Neuron (in vitro differentiated cells): Measurements from ENCODE around the gene ARMC2.
"Not testable (repeated sequence)": the region's sequence is repeated elsewhere in the genome, so short reads cannot be mapped to it uniquely, and the experiment has no call there.

ENCODE experiments used
- H2AFZ ChIP-seq: one replicate; pipeline ENCODE4 v1.6.1; 2013; ENCODE audit warnings: low read depth, mild to moderate bottlenecking, inconsistent platforms, low read length, moderate library complexity
- H3K27me3 ChIP-seq: one replicate; pipeline ENCODE4 v1.6.1; 2013; ENCODE audit warnings: low read length; ENCODE audit not compliant: insufficient read depth
- H3K36me3 ChIP-seq: one replicate; pipeline ENCODE4 v1.6.1; 2013; ENCODE audit warnings: low read length; ENCODE audit not compliant: insufficient read depth
- H3K4me1 ChIP-seq: one replicate; pipeline ENCODE4 v1.6.1; 2013; ENCODE audit warnings: low read length; ENCODE audit not compliant: insufficient read depth
- H3K4me3 ChIP-seq: 2 replicates; pipeline ENCODE4 v1.5.1; 2013; ENCODE audit warnings: mild to moderate bottlenecking, low read length, moderate library complexity
- H3K9me3 ChIP-seq: one replicate; pipeline ENCODE4 v1.6.1; 2013; ENCODE audit warnings: low read length

The ARMC2 gene

DNA sequence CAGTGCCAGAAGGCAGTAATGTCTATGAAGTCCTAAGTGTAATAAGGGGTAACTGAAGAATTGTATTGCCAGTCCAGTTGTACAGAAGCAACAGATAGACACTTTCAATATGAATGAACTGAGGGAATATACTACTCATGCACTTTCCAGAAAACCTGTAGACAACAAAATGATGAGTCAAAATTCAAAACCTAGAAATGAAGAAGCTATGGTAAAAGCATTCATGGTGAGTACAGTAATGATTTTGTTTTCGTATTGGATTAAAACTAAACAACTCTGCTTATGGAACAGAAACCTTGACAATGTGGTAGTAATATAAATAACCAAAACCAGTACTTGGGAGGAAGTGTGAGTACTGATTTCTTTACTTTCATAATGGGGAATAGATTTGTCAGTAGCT, 35.0 kb downstream of the ARMC2 start:
- Histone ChIP-seq H3K27me3 (no peaks in the 10 kb centered on the region), H3K4me1 (no peaks in the 10 kb centered on the region)

DNA sequence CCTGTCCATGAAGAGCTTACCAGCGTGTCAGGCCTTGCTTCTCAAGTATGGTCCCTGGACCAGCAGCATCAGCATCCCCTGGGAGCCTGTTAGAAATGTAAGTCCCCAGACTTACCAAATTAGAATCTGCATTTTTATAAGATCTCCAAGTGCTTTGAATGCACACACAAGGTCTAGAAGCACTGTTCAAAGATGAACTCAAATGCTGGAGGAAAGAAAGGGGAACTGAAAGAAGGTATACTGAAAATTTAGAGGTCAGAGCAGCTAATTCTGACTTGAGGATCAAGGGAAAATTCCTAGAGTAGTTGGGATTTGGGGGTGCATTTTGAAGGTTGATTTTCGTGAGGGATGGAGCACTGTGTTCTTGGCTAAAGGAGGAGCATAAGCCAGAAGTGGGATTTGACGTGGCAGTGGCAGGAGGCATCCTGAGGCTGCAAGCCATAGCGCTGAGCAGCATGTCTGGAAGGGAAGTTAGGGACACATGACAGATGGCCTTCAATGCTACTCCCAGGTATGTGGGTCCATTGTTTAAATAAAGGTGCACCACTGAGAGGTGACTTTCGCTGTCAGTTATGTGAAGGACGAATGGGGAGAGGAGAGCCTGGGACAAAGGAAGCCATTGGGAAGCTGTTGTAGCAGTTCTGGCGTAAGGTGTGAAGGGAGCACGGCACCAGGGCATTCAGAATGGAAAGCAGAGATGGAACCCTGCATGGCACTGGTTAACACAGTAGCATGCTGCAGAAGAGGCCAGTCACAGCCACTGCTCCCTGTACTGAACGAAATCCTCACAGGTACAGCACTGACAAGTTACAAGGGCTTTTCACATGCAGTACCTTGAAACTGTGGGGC, 36.2 kb downstream of the ARMC2 start:
- H3K4me1 ChIP-seq = no peaks in the 10 kb centered on the region
- no peaks in the 10 kb centered on the region for H3K36me3 ChIP-seq
- no peak overlapping the region for H2AFZ ChIP-seq
- no peaks in the 10 kb centered on the region for H3K27me3 ChIP-seq
- H3K4me3 ChIP-seq = no peak overlapping the region
- no peaks in the 10 kb centered on the region for H3K9me3 ChIP-seq

More for the DNA sequence above, 35.0 kb downstream of the ARMC2 start:
- H3K4me3 ChIP-seq = no peak overlapping the region
- H2AFZ ChIP-seq = no peak overlapping the region
- no peaks in the 10 kb centered on the region for H3K36me3 ChIP-seq
- no peaks in the 10 kb centered on the region for H3K9me3 ChIP-seq

DNA sequence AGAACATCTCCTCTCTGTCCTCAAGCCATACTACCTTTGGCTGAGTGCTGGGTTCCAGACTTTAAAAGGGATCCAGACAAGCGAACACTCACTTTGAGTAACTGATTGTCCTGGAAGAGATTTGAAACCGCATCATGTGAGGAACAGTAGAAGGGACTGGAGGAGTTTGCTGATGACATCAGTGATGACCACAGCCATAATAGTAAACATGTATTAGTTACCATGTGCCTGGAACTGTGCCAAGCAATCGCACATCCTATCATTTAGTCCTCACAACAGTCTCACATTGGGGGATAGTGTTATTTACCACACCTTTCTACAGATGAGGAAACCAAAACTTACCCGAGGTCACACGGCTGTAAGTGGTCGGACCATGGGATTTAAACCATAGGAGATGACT, 39.8 kb downstream of the ARMC2 start:
- Histone ChIP-seq H3K36me3 (no peaks in the 10 kb centered on the region), H3K9me3 (no peaks in the 10 kb centered on the region), H2AFZ (no peak overlapping the region), H3K4me1 (no peaks in the 10 kb centered on the region), H3K27me3 (no peaks in the 10 kb centered on the region), H3K4me3 (no peak overlapping the region)

DNA sequence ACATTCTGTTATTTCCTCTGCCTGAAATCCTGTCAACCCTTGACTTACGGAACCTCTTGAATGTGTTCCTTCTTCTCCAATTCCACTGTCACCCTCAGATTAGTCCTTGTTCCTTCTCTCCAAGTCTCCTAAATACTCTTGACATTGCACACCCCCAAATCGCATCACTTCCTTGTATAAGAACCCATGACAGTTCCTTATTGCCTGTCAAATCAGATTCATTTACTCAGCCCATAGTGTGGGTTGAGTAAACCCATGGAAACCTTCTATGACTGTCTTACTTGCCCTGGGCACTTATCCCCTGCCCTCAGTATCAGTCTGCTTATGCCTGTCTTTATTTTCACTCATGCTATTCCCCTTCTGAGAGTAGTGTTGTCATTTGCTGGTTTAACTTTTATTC, 40.5 kb downstream of the ARMC2 start:
- no peak overlapping the region for H2AFZ ChIP-seq
- no peaks in the 10 kb centered on the region for H3K27me3 ChIP-seq
- H3K4me3 ChIP-seq = no peak overlapping the region
- H3K36me3 ChIP-seq = no peaks in the 10 kb centered on the region
- H3K4me1 ChIP-seq = no peaks in the 10 kb centered on the region
- H3K9me3 ChIP-seq = no peaks in the 10 kb centered on the region

DNA sequence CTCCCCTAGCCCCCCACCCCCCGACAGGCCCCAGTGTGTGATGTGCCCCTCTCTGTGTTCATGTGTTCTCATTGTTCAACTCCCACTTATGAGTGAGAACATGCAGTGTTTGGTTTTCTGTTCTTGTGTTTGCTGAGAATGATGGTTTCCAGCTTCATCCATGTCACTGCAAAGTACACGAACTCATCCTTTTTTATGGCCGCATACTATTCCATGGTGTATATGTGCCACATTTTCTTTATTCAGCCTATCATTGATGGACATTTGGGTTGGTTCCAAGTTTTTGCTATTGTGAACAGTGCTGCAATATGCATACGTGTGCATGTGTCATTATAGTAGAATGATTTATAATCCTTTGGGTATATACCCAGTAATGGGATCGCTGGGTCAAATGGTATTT, 42.7 kb downstream of the ARMC2 start:
- H3K36me3 ChIP-seq, H3K4me3 ChIP-seq, H3K4me1 ChIP-seq, H2AFZ ChIP-seq, H3K9me3 ChIP-seq, H3K27me3 ChIP-seq: not testable (repeated sequence)

DNA sequence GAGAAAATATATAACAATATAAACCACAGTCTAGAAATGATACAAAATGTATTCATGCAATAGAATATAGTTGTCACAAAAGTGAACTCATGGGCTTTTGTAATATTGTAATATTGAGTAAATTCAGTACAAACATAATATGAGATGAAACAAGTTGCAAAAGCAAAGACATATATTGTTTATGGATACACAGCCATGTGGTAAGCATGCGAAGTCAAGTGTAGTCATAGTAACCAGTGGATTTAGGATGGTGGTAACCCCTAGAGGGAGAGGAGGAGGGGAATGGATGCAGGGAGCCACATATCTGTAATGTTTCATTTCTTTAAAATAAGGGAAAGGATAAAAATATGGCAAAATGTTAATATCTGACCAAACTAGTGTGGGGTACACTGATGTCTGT, 47.3 kb downstream of the ARMC2 start:
- no peak overlapping the region for H3K4me3 ChIP-seq
- H3K36me3 ChIP-seq = no peaks in the 10 kb centered on the region
- H3K27me3 ChIP-seq = no peaks in the 10 kb centered on the region
- peaks cover 4% of the 10 kb centered on the region for H3K4me1 ChIP-seq
- no peaks in the 10 kb centered on the region for H3K9me3 ChIP-seq
- no peak overlapping the region for H2AFZ ChIP-seq

DNA sequence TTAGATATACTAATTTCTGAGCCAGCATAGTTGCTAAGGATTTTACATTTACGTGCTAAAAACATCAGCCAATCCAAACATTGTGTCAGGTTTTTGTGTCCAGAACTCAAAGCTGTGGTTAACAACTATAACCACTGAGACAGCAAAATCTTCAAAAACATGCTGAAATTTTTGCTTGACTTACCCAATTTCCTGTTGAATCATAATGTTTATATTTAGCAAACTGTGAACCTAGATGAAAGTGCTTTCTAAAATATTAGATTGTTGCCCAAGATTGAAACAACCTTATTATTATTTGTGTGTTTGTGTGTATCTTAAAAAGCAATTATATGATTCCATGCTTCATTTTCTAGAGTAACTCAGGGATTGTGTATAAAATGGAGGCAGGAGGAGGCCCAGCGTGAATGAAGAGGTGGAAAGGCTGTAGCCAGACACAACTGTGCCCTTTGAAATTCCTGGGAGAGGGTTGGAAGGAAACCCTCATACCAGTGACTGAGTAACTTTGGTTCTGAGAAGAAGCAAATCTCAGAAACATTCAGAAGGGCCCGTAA, 48.0 kb downstream of the ARMC2 start:
- Histone ChIP-seq H3K9me3 (no peaks in the 10 kb centered on the region), H2AFZ (no peak overlapping the region), H3K4me1 (peaks cover 4% of the 10 kb centered on the region), H3K4me3 (no peak overlapping the region), H3K27me3 (no peaks in the 10 kb centered on the region), H3K36me3 (no peaks in the 10 kb centered on the region)

DNA sequence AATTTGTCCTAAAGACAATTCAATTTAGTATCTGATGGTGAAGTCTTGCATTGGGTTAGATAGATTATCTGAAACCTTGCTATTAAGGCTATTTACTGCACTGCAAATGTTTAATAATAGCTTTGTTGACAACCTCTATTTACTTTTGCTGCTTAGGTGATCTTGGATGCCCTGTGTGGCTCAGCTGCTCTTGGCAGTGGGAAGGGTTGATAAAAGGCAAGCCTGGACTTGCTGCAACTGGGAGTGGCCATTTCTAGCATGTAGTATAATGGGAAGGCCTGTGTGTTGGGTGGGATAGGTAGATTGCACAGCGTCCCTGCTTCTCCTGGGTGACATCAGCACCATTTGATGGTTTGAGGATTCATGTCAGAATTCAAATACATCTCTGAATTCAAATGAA, 49.1 kb downstream of the ARMC2 start:
- Histone ChIP-seq H3K4me3 (no peak overlapping the region), H3K4me1 (peaks cover 11% of the 10 kb centered on the region), H2AFZ (no peak overlapping the region), H3K27me3 (no peaks in the 10 kb centered on the region), H3K9me3 (no peaks in the 10 kb centered on the region), H3K36me3 (no peaks in the 10 kb centered on the region)

DNA sequence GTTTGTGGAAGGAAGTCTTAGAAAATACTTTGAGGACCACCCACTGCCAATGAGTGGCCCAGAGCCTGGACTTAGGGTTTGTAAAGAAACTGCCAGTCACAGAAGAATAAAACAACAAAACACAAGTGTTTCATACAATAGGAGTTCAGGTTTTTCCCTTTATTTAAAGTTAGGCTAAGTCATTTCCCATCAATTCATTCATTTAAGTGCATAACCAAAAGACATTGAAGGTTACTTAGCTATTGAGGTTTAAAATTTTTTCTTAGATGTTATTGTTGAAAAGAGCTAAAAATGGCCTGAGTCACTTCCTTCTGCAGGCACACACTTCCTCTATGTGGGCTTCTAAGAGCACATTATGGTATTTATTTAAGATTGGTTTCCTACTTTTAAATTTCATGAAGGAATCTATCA, 54.2 kb downstream of the ARMC2 start:
- H3K4me1 ChIP-seq = peaks cover 9% of the 10 kb centered on the region
- no peak overlapping the region for H2AFZ ChIP-seq
- H3K36me3 ChIP-seq = no peaks in the 10 kb centered on the region

DNA sequence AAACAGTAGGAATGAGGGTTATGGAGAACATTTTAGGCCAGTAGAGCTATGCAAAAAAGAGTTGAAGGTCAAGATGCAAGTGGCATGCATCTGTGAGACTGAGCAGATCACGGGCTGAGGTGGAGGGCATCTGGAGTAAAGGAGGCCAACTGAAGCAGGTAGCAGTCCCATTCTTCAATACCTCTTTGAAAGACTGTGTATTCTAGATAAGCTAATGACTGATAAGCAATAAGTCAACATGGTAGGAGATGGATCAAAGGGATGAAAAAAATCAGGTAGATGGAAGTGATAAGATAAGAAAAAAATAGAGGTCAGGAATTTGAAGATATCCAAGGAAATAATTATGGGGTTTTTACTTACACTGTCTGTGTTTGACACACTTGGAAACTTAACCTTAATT, 55.6 kb downstream of the ARMC2 start:
- Histone ChIP-seq H3K36me3 (no peaks in the 10 kb centered on the region), H3K4me3 (no peak overlapping the region), H3K9me3 (no peaks in the 10 kb centered on the region), H2AFZ (no peak overlapping the region), H3K4me1 (peaks cover 7% of the 10 kb centered on the region), H3K27me3 (no peaks in the 10 kb centered on the region)

More for the DNA sequence above, 54.2 kb downstream of the ARMC2 start:
- Histone ChIP-seq H3K4me3 (no peak overlapping the region), H3K9me3 (no peaks in the 10 kb centered on the region), H3K27me3 (no peaks in the 10 kb centered on the region)

DNA sequence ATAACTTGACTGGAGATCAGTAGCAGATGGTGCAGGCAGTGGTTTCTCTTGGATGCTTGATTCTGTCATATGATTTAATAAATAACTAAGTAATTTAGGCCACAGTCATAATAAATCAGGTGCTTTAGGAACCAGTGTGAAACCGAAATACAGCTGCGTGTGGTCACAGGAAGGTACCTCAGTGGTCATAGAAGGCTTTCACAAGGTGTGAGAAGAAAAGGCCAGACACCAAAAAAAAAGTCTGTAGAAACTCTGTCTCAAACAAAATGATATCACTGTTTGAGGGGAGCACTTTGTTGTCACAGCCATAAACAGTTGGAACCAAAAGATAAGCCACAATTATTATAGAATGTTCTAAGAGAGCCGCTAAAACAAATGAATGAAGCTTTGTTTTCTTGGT, 56.5 kb downstream of the ARMC2 start:
- H3K4me1 ChIP-seq = peaks cover 7% of the 10 kb centered on the region
- H3K27me3 ChIP-seq = no peaks in the 10 kb centered on the region
- no peak overlapping the region for H2AFZ ChIP-seq
- H3K4me3 ChIP-seq = no peak overlapping the region
- H3K36me3 ChIP-seq = no peaks in the 10 kb centered on the region
- no peaks in the 10 kb centered on the region for H3K9me3 ChIP-seq

DNA sequence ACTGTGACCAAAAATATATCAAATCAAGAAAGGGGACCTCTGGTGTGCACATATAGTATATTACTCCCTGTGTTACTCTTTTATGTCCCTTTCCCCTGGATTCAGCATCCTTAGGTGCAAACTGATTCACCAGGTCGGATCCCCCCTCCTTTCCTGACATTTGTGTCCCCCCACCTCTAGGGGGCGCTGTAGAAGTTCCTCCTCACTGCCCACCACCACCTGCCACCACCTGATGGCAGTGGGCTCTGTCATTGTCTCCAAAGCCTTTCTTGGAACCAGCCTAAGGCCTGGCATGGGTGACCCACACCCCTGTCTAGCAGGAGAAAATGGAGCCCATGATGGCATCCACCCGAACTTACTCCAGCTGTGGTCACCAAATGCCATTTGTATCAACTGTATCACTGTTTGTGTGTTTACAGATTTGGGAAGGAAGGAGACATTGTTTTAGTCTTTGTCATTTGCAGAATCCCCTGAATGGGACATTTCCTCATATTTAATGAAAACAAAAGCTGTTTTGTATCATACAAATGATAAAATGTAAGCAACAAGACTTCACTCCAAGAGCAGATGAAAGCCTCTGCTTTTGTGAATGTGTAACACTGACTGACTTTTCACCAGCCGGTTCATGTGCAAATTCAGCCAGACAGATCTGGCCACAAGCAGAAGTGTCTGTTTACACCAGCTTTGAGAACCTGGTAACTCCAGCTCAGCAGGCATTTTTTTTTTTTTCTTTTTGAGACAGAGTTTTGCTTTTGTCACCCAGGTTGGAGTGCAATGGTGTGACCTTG, 66.2 kb downstream of the ARMC2 start:
- Histone ChIP-seq H2AFZ (no peak overlapping the region), H3K4me1 (no peaks in the 10 kb centered on the region), H3K4me3 (no peak overlapping the region), H3K27me3 (no peaks in the 10 kb centered on the region), H3K9me3 (no peaks in the 10 kb centered on the region), H3K36me3 (no peaks in the 10 kb centered on the region)

DNA sequence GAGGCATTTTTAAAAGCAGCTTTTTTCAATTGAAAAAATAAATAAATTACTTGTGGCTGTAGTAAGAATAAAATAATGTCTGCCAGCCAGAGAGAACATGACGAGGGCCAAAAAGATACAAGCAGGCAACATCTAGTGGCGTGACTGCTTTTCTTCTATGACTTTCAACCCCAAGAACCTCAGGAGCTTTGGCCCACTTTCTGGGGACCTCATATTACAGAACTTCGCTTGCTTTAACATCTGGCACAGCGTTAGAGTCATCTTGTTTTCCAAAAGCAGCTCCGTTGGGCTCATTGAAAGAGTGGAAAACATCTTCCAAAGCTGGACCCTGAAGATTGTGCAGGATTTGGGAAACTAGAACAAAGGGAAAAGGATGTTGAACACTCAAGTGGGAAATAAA, 67.0 kb downstream of the ARMC2 start:
- Histone ChIP-seq H3K36me3 (no peaks in the 10 kb centered on the region), H3K4me1 (no peaks in the 10 kb centered on the region), H2AFZ (no peak overlapping the region), H3K9me3 (no peaks in the 10 kb centered on the region), H3K27me3 (no peaks in the 10 kb centered on the region), H3K4me3 (no peak overlapping the region)
